ENCODE measurements around the gene ZFR. TPM values are rescaled to one million over a fixed set of nuclear protein-coding genes. Genes with fewer than 3 reads are reported as not detected.

ZFR gene
- total RNA-seq, 1 experiment from 2014 or later, result 85.1 TPM

DNA sequence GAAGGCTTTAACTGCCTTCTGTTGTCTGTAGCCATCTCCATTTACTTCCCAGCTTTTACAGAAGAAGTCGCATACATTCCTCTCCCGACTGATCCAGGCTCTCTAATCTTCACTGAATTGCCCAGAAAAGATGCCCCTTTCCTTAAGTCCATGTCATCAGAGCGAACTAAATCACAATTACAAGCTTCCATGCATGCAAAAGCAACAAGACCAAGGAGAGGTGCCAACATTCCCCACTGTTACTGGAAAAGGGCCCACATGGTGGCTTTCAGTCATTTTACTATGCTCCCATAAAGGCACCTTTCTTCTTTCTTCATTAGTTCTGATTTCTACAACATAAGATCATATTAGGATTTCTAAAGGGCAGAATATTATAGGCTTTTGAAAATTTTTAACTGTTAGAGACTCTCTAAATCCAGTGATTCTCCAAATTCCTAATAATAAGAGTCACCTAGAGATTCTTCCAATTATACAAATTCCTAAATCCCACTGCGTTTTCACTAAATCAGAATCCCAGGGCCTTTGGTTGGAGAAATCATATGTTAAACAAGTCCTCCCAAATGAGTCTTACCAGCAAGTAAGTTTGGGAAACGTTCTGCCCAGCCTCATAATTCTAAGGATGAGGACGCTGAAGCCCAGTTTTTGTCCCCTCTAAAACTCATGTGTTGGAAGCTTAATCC is 17.0 kb upstream of the ZFR start:
- Histone ChIP-seq H3K9ac (ENCODE audit: low read length) (no peak overlapping the region), H3K9me2 (replicated peaks; ENCODE audit: low read length) (no peaks in the 10 kb centered on the region), H3K36me3 (ENCODE audit: low read depth, low read length) (no peaks in the 10 kb centered on the region), H3K4me1 (ENCODE audit: insufficient read depth, low read length) (no peaks in the 10 kb centered on the region), H3K4me3 (ENCODE audit: low read length) (no peak overlapping the region), H2AFZ (ENCODE audit: low read length) (no peak overlapping the region), H3F3A (ENCODE audit: low read length, unreplicated experiment) (no peaks in the 10 kb centered on the region), H3K27me3 (ENCODE audit: low read length) (no peaks in the 10 kb centered on the region; the same call in 1 of the 2 replicates), H3K4me2 (ENCODE audit: low read length) (no peak overlapping the region), H3K79me2 (ENCODE audit: low read length) (no peaks in the 10 kb centered on the region), H4K20me1 (ENCODE audit: low read length) (no peaks in the 10 kb centered on the region), H3K9me3 (ENCODE audit: low read length) (no peaks in the 10 kb centered on the region), H3K27ac (ENCODE audit: low read length) (no peak overlapping the region)
- no TSS peak for BruUV-seq (replicated peaks)
- ATAC-seq (no peak), DNase-seq (no peak)
- ChIA-PET CTCF (no interaction called here), POLR2A (ENCODE audit: unreplicated experiment) (no interaction called here)
- intact Hi-C loops (cut with micrococcal nuclease), result no loop called here
- TF ChIP-seq EZH2 (IDR thresholded peaks at IDR 0.05; ENCODE audit: low read length, unreplicated experiment) (no peak), EZH2phosphoT487 (IDR thresholded peaks at IDR 0.05; ENCODE audit: borderline replicate concordance, low read length) (no peak)
- TF ChIP-seq, protein P1, sequence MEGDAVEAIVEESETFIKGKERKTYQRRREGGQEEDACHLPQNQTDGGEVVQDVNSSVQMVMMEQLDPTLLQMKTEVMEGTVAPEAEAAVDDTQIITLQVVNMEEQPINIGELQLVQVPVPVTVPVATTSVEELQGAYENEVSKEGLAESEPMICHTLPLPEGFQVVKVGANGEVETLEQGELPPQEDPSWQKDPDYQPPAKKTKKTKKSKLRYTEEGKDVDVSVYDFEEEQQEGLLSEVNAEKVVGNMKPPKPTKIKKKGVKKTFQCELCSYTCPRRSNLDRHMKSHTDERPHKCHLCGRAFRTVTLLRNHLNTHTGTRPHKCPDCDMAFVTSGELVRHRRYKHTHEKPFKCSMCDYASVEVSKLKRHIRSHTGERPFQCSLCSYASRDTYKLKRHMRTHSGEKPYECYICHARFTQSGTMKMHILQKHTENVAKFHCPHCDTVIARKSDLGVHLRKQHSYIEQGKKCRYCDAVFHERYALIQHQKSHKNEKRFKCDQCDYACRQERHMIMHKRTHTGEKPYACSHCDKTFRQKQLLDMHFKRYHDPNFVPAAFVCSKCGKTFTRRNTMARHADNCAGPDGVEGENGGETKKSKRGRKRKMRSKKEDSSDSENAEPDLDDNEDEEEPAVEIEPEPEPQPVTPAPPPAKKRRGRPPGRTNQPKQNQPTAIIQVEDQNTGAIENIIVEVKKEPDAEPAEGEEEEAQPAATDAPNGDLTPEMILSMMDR (conservative IDR thresholded peaks at IDR 0.05; ENCODE audit: low read depth, low read length), result no peak

DNA sequence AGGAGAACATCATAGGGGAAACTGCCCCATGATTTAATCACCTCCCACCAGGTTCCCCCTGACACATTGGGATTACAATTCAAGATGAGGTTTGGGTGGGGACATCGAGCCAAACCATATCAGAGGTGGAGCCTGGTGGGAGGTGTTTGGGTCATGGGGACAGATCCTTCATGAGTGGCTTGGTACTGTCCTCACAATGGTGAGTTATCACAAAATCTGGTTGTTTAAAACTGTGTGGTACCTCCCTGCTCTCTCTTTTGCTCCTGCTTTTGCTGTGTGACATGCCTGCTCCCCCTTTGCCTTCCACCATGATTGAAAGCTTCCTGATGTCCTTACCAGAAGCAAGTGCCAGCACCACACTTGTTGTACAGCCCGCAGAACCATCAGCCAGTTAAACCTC is 16.2 kb upstream of the ZFR start:
- intact Hi-C loops (cut with micrococcal nuclease), result no loop called here
- Histone ChIP-seq H3K27ac (ENCODE audit: low read length) (no peak overlapping the region), H3K4me1 (ENCODE audit: insufficient read depth, low read length) (no peaks in the 10 kb centered on the region), H3K4me2 (ENCODE audit: low read length) (no peak overlapping the region), H4K20me1 (ENCODE audit: low read length) (no peaks in the 10 kb centered on the region), H3K79me2 (ENCODE audit: low read length) (no peaks in the 10 kb centered on the region), H3K9ac (ENCODE audit: low read length) (no peak overlapping the region), H3F3A (ENCODE audit: low read length, unreplicated experiment) (no peaks in the 10 kb centered on the region), H2AFZ (ENCODE audit: low read length) (no peak overlapping the region), H3K36me3 (ENCODE audit: low read depth, low read length) (no peaks in the 10 kb centered on the region), H3K9me3 (ENCODE audit: low read length) (no peaks in the 10 kb centered on the region), H3K27me3 (ENCODE audit: low read length) (no peaks in the 10 kb centered on the region; the same call in 1 of the 2 replicates), H3K9me2 (replicated peaks; ENCODE audit: low read length) (no peaks in the 10 kb centered on the region), H3K4me3 (ENCODE audit: low read length) (no peak overlapping the region)
- CTCF ChIA-PET, result no interaction called here
- POLR2A ChIA-PET (ENCODE audit: unreplicated experiment), result no interaction called here
- DNase-seq (no peak), ATAC-seq (no peak)
- TF ChIP-seq, protein P1 (conservative IDR thresholded peaks at IDR 0.05; ENCODE audit: low read depth, low read length), result no peak
- no peak for TF ChIP-seq EZH2 (IDR thresholded peaks at IDR 0.05; ENCODE audit: low read length, unreplicated experiment)
- BruUV-seq (replicated peaks), result no TSS peak

DNA sequence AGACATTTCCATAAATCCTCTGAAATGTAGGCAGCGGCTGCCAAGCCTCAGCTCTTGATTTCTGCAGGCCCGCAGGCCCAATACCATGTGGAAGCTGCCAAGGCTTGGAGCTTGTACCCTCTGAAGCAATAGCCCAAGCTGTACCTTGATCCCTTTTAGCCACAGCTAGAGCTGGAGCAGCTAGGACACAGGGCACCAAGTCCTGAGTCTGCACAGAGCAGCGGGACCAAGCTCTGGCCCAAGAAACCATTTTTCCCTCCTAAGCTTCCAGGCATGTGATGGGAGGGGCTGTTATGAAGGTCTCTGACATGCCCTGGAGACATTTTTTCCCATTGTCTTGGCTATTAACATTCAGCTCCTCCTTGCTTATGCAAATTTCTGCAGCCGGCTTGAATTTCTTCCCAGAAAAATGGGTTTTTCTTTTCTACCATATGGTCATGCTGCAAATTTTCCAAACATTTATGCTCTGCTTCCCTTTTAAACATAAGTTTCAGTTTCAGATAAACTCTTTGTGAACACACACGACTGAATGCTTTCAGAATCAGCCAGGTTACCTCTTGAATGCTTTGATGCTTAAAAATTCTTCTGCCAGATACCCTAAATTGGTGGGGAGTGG is 14.4 kb upstream of the ZFR start:
- ChIA-PET CTCF (no interaction called here), POLR2A (ENCODE audit: unreplicated experiment) (no interaction called here)
- no peak overlapping the region for H3K4me3 ChIP-seq (ENCODE audit: low read length)
- no peak overlapping the region for H3K4me2 ChIP-seq (ENCODE audit: low read length)
- no peak overlapping the region for H2AFZ ChIP-seq (ENCODE audit: low read length)
- H4K20me1 ChIP-seq (ENCODE audit: low read length), result no peaks in the 10 kb centered on the region
- H3K27ac ChIP-seq (ENCODE audit: low read length), result no peak overlapping the region
- H3F3A ChIP-seq (ENCODE audit: low read length, unreplicated experiment), result no peaks in the 10 kb centered on the region
- no peak for ATAC-seq
- H3K9me3 ChIP-seq (ENCODE audit: low read length), result no peaks in the 10 kb centered on the region
- intact Hi-C loops (cut with micrococcal nuclease), result no loop called here
- no peak for DNase-seq
- no peaks in the 10 kb centered on the region for H3K9me2 ChIP-seq (replicated peaks; ENCODE audit: low read length)
- BruUV-seq (replicated peaks), result no TSS peak
- no peaks in the 10 kb centered on the region for H3K36me3 ChIP-seq (ENCODE audit: low read depth, low read length)
- no peak overlapping the region for H3K9ac ChIP-seq (ENCODE audit: low read length)
- no peaks in the 10 kb centered on the region for H3K79me2 ChIP-seq (ENCODE audit: low read length)
- no peaks in the 10 kb centered on the region; the same call in 1 of the 2 replicates for H3K27me3 ChIP-seq (ENCODE audit: low read length)
- TF ChIP-seq EZH2 (IDR thresholded peaks at IDR 0.05; ENCODE audit: low read length, unreplicated experiment), result no peak
- TF ChIP-seq, protein P1 (conservative IDR thresholded peaks at IDR 0.05; ENCODE audit: low read depth, low read length), result no peak
- no peak for TF ChIP-seq EZH2phosphoT487 (IDR thresholded peaks at IDR 0.05; ENCODE audit: borderline replicate concordance, low read length)
- no peaks in the 10 kb centered on the region for H3K4me1 ChIP-seq (ENCODE audit: insufficient read depth, low read length)
